K562 treated with DMSO at 1 percent for 48 hours (cell line): Measurements from ENCODE around the gene PLA2G1B. TPM values are rescaled to one million over a fixed set of nuclear protein-coding genes. Genes with fewer than 3 reads are reported as not detected.

ENCODE experiments used
- total RNA-seq: library from RNA; unstranded; fragments of 300-600 nt; gene quantifications from 2 replicates; pipeline ENCODE4 v1.2.3, GENCODE V29; 2022; ENCODE audit warnings: low replicate concordance; ENCODE audit errors: extremely low read depth

Gene PLA2G1B
- not detected in 2 replicates for total RNA-seq

DNA sequence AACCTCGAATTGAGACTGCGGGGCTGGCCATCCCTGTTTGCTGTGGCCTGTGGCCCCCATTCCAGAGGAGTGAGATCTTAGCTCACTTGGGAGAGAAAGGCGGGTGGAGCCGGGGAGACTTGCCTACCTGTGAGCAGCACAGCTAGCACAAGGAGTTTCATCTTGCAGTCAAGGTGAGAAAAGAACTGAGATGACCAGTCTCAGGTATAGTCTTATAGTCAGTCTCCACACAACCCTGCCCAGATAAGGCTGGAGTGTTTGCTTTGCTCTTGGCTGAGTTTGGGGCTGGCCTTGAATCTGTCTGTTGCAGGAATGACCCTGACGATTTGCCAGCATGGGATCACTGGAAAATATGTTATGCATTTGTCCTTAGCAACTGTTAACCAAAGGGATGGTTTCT lies at the start of gene PLA2G1B:
Gene PLA2G1B, minus strand, starts transcription at position 187 of the 400 bp plus-strand sequence. Its CDS starts 26 bp downstream, at position 161.

DNA sequence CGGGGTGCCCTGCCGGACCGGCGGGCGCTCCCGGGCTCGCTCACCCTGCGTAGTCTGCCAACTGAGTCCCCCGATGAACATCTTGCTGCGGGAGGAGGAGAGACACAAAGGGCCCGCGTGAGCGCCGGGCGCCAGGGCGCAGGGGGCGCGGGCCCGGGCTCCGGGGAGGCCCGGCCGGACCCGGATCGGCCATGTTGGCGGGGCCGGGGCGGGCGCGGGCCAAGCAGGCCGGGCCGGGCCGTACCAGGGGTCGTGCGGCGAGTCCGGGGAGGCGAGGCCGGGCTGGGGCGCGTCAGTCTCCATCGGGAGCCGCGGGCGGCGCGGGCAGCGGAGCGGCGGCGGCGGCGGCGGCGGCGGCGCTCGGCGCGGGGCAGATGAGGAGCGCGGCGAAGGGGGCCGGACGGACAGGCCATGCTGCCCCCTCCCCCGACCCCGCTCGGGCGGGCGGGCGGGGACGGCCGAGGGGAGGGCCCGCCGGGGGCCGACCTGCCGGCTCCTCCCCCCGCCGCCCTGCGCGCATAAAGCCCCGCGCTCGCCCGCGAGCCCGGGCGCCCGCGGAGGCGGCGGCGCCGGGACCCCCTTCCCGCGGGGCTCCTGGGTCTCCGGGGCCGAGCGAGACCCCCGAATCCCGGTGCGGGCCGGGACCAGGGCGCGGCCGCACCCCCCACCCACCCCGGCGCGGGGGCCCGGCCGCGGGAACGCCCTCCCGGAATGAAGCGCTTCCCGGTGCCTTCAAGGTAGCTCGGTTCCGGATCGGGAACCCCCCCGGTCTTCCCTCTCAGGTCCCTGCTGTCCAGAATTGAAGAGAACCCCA lies 41.4 kb upstream of the PLA2G1B start, which contains the start of gene MSI1:
Gene MSI1, minus strand, starts transcription at position 376 of the 814 bp plus-strand sequence. Its CDS starts 73 bp downstream, at position 303.

DNA sequence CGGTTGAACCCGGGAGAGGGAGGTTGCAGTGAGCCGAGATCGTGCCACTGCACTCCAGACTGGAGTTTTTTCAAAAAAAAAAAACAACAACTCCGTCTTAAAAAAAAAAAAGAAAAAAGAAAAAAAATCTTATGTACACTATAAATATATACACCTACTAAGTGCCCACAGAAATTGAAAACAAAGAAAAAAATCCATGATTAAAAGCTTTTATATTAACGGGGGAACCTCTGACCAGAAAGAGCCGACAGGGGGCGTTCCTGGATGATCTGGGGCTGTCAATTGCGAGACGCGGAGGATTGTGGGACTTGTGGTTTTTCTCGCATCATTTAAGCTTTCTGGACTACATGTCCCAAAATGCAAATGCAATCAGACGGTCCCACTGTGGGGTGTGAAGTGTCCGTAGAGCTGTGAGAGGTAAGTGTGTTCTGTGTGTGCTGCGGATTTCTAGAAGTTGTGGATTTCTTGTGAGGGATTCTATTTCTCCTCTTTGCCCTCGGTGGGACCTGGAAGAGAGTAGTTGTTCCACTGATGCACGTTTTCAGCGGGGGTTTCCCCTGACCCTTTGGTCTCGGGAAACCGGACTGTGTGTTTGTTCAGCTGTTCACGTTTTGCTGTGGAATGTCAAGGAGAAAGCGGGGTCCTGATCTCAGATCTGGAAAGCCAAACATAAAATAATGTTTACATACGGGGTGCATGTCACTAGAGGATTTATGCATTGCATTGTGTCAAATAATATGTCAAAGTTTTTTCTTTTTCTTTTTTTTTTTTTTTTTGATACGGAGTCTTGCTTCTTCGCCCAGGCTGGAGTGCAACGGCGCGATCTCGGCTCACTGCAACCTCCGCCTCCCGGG lies 25.4 kb downstream of the PLA2G1B start, which contains the start of gene SIRT4:
Gene SIRT4, plus strand, starts transcription at position 360 of the 854 bp plus-strand sequence. CDS start 1,241 bp downstream, outside the sequence.

DNA sequence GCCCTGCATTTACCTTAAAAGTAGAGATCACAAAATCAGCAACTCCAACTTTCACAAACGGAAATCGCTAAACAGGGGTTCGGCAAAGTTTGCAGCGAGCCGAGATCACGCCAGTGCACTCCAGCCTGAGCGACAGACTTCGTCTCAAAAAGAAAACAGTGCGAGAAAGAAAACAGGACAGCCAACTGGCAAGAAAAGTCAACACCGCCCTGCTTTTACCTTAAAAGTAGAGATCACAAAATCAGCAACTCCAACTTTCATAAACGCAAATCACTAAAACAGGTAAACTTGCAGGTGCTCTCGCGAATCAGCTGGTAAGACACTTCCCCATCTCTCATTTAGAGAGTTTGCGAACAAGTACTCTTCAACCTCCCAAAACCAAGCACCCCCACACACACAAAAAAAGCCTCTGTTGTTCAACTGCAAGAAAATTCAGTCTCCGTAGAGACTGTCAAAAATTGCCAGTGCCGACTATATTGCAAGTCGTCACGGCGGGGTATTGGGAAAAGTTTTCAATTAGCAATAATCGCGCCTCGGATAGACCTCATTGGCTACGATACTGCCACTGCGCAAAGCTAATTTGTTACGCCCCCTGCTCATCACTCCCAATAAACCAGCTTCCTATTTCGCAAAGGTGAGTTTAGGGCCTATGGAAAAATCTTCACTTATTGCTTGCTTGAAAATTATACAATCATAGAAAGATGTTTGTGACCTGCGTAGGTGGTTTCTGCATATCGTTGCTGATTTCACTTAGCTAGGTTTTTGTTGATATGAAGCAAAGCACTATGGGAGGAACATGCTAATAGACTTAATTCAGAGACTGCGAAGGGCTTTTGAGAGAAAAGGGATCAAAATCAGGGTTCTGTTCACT lies 34.7 kb downstream of the PLA2G1B start, which contains the start of gene RNU4-1:
Gene RNU4-1, minus strand, starts transcription at position 577 of the 871 bp plus-strand sequence.

Other genes starting within 250 kb of the PLA2G1B start
- gene RAB35, start 211.0 kb downstream of the PLA2G1B start, total RNA-seq: not detected in 2 replicates
- not detected in 2 replicates for gene GCN1, start 133.1 kb downstream of the PLA2G1B start, total RNA-seq
- gene RPLP0, start 126.7 kb downstream of the PLA2G1B start, total RNA-seq: 3,796 and 8,949 TPM in 2 replicates
- gene PXN, start 62.0 kb downstream of the PLA2G1B start, total RNA-seq: not detected in 2 replicates
- gene RNU4-2, start 35.9 kb downstream of the PLA2G1B start, total RNA-seq: not detected in 2 replicates
- not detected in 2 replicates for gene RNU4-1, start 34.5 kb downstream of the PLA2G1B start, total RNA-seq
- not detected in 2 replicates for gene SIRT4, start 25.5 kb downstream of the PLA2G1B start, total RNA-seq
- gene MSI1, start 41.4 kb upstream of the PLA2G1B start, total RNA-seq: not detected in 2 replicates
- gene COX6A1, start 110.3 kb upstream of the PLA2G1B start, total RNA-seq: not detected in 2 replicates
- not detected in 2 replicates for gene TRIAP1, start 118.6 kb upstream of the PLA2G1B start, total RNA-seq
- gene GATC, start 118.7 kb upstream of the PLA2G1B start, total RNA-seq: not detected in 2 replicates
- gene SRSF9, start 142.0 kb upstream of the PLA2G1B start, total RNA-seq: not detected in 2 replicates
- gene DYNLL1, start 168.3 kb upstream of the PLA2G1B start, total RNA-seq: not detected in 2 replicates
- gene COQ5, start 201.4 kb upstream of the PLA2G1B start, total RNA-seq: not detected in 2 replicates
- not detected in 2 replicates for gene RNF10, start 206.6 kb upstream of the PLA2G1B start, total RNA-seq